Fibroblast of upper back skin (primary cell): ENCODE data around the gene PCDH9.

Experiments used
- DNase-seq: peaks from one replicate; pipeline ENCODE4 v3.0.0-alpha.2; 2013

Gene PCDH9

GRCh38 chr13:66359393-66359792 is 870.7 kb downstream of the PCDH9 start:
- DNase-seq: no peak

GRCh38 chr13:66358564-66358963 is 871.6 kb downstream of the PCDH9 start:
- no peak for DNase-seq

GRCh38 chr13:66357463-66357862 is 872.7 kb downstream of the PCDH9 start:
- no peak for DNase-seq

GRCh38 chr13:66354879-66355751 is 875.0 kb downstream of the PCDH9 start:
- DNase-seq: no peak

- DNase-seq: no peak
Observed at GRCh38 chr13:66353664-66354063, 876.5 kb downstream of the PCDH9 start.

DNA sequence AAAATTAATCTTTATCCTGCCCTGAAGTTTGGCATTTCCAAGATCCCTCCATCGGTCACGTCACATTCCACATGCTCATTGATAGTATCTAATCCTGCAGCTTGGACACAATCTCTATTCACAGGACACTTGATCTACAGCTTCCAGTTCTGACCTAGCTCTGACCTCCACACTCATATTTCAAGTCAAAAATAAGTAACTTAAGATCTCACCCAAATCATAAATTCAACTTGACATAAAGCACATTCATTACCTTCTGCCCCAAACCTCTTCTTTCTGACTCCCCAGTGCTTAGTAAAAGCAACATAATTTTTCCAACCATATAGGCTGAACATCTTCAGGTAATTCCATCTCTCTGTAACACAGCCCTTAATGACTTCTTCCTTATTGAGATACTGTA is 880.2 kb downstream of the PCDH9 start:
- no peak for DNase-seq

GRCh38 chr13:66348745-66349690 is 881.1 kb downstream of the PCDH9 start:
- DNase-seq: no peak

GRCh38 chr13:66347486-66348117 is 882.5 kb downstream of the PCDH9 start:
- peak; percentile 28 for DNase-seq

DNA sequence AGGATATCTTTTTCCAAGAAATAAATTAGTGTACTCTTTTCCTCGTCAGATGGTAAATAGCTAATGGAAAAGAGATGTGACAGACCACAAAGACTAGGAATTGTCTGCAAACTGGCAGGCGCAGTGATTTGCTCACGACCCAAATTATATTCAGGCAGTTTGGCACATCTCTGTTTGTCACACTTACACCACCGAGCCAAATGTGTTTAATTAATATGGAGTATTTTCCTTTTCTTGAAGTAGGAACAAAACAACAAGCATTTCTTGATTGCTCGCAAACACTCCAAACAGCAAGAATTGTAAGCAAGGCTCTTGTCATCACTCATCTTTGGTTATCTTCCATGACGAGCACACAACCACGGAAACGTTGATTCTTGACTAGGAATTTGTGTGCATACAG is 884.2 kb downstream of the PCDH9 start:
- DNase-seq: no peak

GRCh38 chr13:66345518-66345810 is 884.7 kb downstream of the PCDH9 start:
- no peak for DNase-seq

- no peak for DNase-seq
Observed at GRCh38 chr13:66344805-66345517, 885.2 kb downstream of the PCDH9 start.

- DNase-seq: no peak
Observed at GRCh38 chr13:66343224-66343828, 886.8 kb downstream of the PCDH9 start.

DNA sequence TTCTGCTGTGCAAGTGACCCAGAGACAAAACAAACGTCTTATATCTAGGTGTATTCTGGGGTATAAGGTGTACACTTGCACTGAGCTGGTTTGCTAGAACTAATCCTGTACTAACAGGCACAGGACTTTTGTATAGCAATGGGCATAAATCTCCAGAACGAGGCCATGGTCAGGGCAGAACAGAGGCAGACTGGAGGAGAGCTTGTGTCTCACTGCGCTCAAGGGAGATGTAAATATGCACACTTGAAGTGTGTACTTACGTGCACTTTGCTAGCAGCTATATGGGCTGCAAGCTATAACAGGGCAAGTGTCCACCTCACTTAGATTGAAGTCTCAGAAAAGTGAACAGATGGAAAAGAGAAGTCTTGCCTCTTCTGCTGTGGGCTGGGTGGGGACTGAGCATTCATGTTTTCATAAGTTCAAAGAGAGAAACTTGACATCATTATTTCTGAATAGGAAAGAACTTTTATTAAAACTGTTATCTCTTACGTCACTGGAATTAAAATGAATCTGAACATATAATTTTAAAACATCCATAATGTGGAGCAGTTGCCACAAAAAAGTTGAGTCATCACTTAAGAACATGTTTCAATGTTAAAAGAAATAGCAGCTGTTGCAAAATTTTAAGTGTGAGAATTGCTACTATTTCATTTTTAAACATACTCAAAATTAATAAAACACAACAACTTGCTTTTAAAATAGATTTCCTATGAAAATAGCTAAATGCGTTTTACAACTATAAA is 888.3 kb downstream of the PCDH9 start:
- DNase-seq: no peak

DNA sequence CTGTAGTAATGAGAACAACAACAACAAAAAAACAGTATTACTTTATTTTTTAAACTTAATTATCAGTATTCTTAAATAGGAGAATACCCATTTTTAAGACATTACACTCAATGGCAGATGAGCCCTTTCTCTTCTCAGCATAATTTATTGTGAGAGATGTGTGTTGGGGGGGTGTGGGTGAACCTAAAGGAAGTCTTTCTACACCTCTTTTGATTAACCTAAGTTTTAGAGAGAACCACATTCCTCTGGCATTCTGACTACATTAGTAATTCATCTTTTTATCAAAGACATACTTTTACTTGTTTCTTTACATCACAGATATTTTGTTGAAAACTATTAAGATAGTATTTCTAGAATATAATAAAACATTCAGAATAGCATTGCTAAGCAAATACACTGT is 890.9 kb downstream of the PCDH9 start:
- DNase-seq: peak; percentile 51

GRCh38 chr13:66338542-66338941 is 891.6 kb downstream of the PCDH9 start:
- no peak for DNase-seq

DNA sequence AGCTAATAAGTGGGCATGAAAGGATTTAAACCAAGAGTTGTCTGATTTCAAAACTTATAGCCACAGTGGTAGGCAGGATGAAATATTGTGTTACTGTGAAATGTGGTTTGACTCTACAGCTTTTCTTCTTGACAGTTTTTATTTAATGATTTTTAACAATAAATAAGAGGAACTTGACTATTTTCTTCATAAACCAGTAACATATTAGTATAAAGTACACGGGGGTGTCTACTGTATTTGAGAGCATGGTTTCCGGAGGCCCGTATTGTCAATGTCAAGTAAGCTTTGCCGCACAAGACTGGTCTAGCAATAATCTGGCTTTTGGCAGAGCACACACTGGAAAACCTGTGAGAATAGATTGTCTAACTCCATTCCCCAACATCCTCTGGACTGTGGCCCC is 894.5 kb downstream of the PCDH9 start:
- no peak for DNase-seq

GRCh38 chr13:66329988-66330451 is 900.1 kb downstream of the PCDH9 start:
- DNase-seq: no peak

GRCh38 chr13:66328476-66328875 is 901.7 kb downstream of the PCDH9 start:
- DNase-seq: no peak

DNA sequence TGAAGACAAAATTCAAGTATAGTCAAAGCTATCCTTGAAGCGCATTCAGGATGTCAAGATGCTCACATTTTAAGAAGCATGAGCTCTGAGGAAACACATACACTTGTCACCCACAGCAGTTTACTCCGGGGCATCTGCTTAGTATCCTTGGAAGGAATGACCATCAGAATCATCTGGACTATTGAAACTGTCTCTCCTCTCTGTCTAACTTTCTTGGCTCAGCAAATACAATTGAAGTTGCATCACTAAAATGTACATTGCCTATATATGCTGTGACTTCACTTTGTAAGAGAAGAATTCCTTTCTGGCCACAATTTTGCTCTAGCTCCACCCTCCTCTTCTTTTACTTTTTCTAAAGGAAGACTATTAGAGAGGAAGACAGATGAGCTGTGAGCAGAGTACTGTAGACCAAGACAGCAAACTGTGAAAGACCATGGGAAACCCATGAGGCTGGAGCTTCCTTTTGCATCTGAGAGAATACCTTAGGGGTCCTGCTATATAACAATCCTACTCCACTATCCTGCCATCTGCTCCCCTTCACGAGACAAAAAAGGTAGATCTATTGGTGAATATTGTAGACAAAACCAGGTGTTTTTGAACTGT is 906.3 kb downstream of the PCDH9 start:
- DNase-seq: peak; percentile 52

DNA sequence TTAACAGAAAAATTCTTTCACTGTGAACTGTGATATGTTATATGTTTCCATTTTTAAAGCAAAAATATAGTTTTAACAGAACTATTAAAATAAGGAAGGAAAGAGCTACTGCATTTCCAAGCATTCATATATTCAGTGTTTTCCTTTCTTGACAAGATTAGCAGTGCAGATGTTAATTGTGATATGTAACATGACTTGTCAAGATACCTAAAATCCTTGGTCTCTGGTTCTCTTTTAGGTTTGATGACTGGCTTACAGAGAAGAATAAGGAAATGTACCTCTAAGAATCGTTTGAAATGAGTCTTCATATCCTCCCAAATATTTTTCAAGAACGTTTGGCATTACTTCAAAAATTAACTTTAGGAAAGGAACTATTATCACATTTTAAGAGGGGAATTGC is 907.2 kb downstream of the PCDH9 start:
- DNase-seq: no peak

GRCh38 chr13:66322193-66322740 is 907.9 kb downstream of the PCDH9 start:
- no peak for DNase-seq
